GM23338 (cell line): ENCODE measurements around the gene ZNF536. TPM values are rescaled to one million over a fixed set of nuclear protein-coding genes. Genes with fewer than 3 reads are reported as not detected.

Experiments used
- ATAC-seq: fragments of 200-7000 bp; cut with Tn5 transposase; 3 replicates; pipeline ENCODE4 v1.9.1; 2020
- DNase-seq: peaks from one replicate; pipeline ENCODE4 v3.0.0-alpha.2; 2015; ENCODE audit warnings: low spot score
- H2AFZ ChIP-seq: fragments of 200-600 bp; sonication (generic); 2 replicates; pipeline ENCODE4 v1.8.0; 2016; ENCODE audit warnings: antibody characterized with exemption, mild to moderate bottlenecking, moderate library complexity
- H3F3A ChIP-seq: fragments of 200-600 bp; sonication (generic); replicated peaks from 2 replicates; pipeline ENCODE4 v1.8.0; 2017; ENCODE audit warnings: antibody characterized with exemption, mixed run types, low read depth
- H3K27ac ChIP-seq: fragments of 200-600 bp; sonication (generic); 2 replicates; pipeline ENCODE4 v1.6.1; 2016; ENCODE audit warnings: low read depth
- H3K27me3 ChIP-seq: fragments of 200-600 bp; sonication (generic); 2 replicates; pipeline ENCODE4 v1.8.0; 2016; ENCODE audit warnings: mild to moderate bottlenecking, mixed run types, moderate library complexity; ENCODE audit not compliant: insufficient read depth
- H3K36me3 ChIP-seq: fragments of 200-600 bp; sonication (generic); 2 replicates; pipeline ENCODE4 v1.8.0; 2016; ENCODE audit warnings: mild to moderate bottlenecking; ENCODE audit not compliant: insufficient read depth
- H3K4me1 ChIP-seq: fragments of 200-600 bp; sonication (generic); 2 replicates; pipeline ENCODE4 v1.8.0; 2016; ENCODE audit warnings: mild to moderate bottlenecking, moderate library complexity; ENCODE audit not compliant: insufficient read depth
- H3K4me2 ChIP-seq: fragments of 200-600 bp; sonication (generic); 2 replicates; pipeline ENCODE4 v1.7.1; 2017; ENCODE audit warnings: mixed run types
- H3K4me3 ChIP-seq: fragments of 200-600 bp; sonication (generic); 2 replicates; pipeline ENCODE4 v1.6.1; 2016; ENCODE audit warnings: mixed run types
- H3K79me2 ChIP-seq: fragments of 200-600 bp; sonication (generic); replicated peaks from 2 replicates; pipeline ENCODE4 v1.8.0; 2017; ENCODE audit warnings: mild to moderate bottlenecking; ENCODE audit not compliant: insufficient read depth
- H3K9me2 ChIP-seq: fragments of 200-600 bp; sonication (generic); 2 replicates; pipeline ENCODE4 v1.8.0; 2017; ENCODE audit not compliant: insufficient read depth
- H4K20me1 ChIP-seq: fragments of 200-600 bp; sonication (generic); replicated peaks from 2 replicates; pipeline ENCODE4 v1.8.0; 2017; ENCODE audit warnings: mild to moderate bottlenecking; ENCODE audit not compliant: insufficient read depth
- H3K27ac Mint-ChIP-seq: 2 replicates; pipeline ENCODE4 v1.8.0; 2020; ENCODE audit warnings: inconsistent platforms, mild to moderate bottlenecking, moderate library complexity, mixed read lengths
- H3K27me3 Mint-ChIP-seq: 3 replicates; pipeline ENCODE4 v1.8.0; 2022; ENCODE audit warnings: low read depth, mild to moderate bottlenecking, moderate library complexity, mixed read lengths, inconsistent platforms; ENCODE audit not compliant: insufficient read depth, poor library complexity
- H3K36me3 Mint-ChIP-seq: 3 replicates; pipeline ENCODE4 v1.8.0; 2021; ENCODE audit warnings: low read depth, mild to moderate bottlenecking, inconsistent platforms, moderate library complexity, mixed read lengths
- H3K4me1 Mint-ChIP-seq: 3 replicates; pipeline ENCODE4 v1.8.0; 2020; ENCODE audit warnings: mild to moderate bottlenecking, inconsistent platforms, mixed read lengths
- H3K4me3 Mint-ChIP-seq: 3 replicates; pipeline ENCODE4 v1.8.0; 2021; ENCODE audit warnings: moderate library complexity, mild to moderate bottlenecking, inconsistent platforms, mixed read lengths
- H3K9me3 Mint-ChIP-seq: 3 replicates; pipeline ENCODE4 v1.8.0; 2020; ENCODE audit warnings: moderate library complexity, mild to moderate bottlenecking, inconsistent platforms, mixed read lengths
- CREB1 ChIP-seq: fragments of 250-450 bp; sonication (Bioruptor Pico); IDR thresholded peaks from 2 replicates; pipeline ENCODE4 v1.5.0; 2020; ENCODE audit warnings: low read depth, mild to moderate bottlenecking, moderate library complexity
- EZH2 ChIP-seq: fragments of 200-600 bp; sonication (generic); IDR thresholded peaks from one replicate; pipeline ENCODE4 v1.8.0; 2017; ENCODE audit warnings: antibody characterized with exemption, mild to moderate bottlenecking, low read depth; ENCODE audit not compliant: unreplicated experiment
- EZH2phosphoT487 ChIP-seq: fragments of 200-600 bp; sonication (generic); IDR thresholded peaks from one replicate; pipeline ENCODE4 v1.8.1; 2018; ENCODE audit warnings: antibody characterized with exemption; ENCODE audit not compliant: unreplicated experiment
- JUNB ChIP-seq: IDR thresholded peaks from one replicate; pipeline ENCODE4 v1.6.1; 2016; ENCODE audit warnings: antibody characterized with exemption; ENCODE audit not compliant: unreplicated experiment
- NANOG ChIP-seq: IDR thresholded peaks from 2 replicates; pipeline ENCODE4 v1.6.1; 2016; ENCODE audit warnings: antibody characterized with exemption, borderline replicate concordance
- POLR2AphosphoS5 ChIP-seq: IDR thresholded peaks from 2 replicates; pipeline ENCODE4 v1.6.1; 2016; ENCODE audit warnings: antibody characterized with exemption, low read depth
- STAT1 ChIP-seq: IDR thresholded peaks from one replicate; pipeline ENCODE4 v1.6.1; 2016; ENCODE audit warnings: antibody characterized with exemption; ENCODE audit not compliant: unreplicated experiment
- polyA plus RNA-seq: library from polyadenylated mRNA; unstranded; fragments of >200 nt; fragmentation: Nextera tagmentation; extraction: Ambion mirVana; gene quantifications from 2 replicates; pipeline ENCODE4 v1.2.1, GENCODE V29; 2016
- total RNA-seq: library from RNA; depleted of rRNA; stranded (reverse); fragments of >200 nt; shearing (Covaris generic); gene quantifications from 2 replicates; pipeline ENCODE4 v1.2.3, GENCODE V29; 2014
- TF ChIP-seq, protein P1 (sequence below): IDR thresholded peaks from 2 replicates; pipeline ENCODE4 v1.6.1; 2016; ENCODE audit warnings: antibody characterized with exemption
- TF ChIP-seq, protein P2 (sequence below): fragments of 250-450 bp; sonication (Bioruptor Pico); IDR thresholded peaks from 2 replicates; pipeline ENCODE4 v1.5.0; 2020; ENCODE audit warnings: mild to moderate bottlenecking, moderate library complexity
- TF ChIP-seq, protein P3 (sequence below): IDR thresholded peaks from one replicate; pipeline ENCODE4 v1.6.1; 2018; ENCODE audit warnings: antibody characterized with exemption; ENCODE audit not compliant: unreplicated experiment

The ZNF536 gene
- total and polyA plus RNA-seq, 2 experiments from 2014 or later = 0.07 TPM; not detected in 1

DNA sequence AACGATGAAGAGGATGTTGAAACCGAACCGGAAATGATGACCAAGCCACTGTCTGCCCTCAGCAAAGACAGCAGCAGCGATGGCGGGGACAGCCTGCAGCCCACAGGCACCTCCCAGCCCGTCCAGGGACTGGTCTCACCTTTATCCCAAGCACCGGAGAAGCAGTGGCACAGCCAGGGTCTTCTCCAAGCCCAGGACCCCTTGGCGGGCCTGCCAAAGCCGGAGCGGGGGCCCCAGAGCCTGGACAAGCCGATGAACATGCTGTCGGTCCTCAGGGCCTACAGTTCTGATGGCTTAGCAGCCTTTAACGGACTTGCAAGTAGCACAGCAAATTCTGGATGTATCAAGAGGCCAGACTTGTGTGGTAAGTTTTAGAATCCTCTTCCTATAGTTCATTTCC lies 177.0 kb downstream of the ZNF536 start:
- TF ChIP-seq CREB1 (CRISPR knock-in tag) (no peak), EZH2phosphoT487 (no peak), NANOG (no peak), EZH2 (no peak)
- TF ChIP-seq, protein P1, sequence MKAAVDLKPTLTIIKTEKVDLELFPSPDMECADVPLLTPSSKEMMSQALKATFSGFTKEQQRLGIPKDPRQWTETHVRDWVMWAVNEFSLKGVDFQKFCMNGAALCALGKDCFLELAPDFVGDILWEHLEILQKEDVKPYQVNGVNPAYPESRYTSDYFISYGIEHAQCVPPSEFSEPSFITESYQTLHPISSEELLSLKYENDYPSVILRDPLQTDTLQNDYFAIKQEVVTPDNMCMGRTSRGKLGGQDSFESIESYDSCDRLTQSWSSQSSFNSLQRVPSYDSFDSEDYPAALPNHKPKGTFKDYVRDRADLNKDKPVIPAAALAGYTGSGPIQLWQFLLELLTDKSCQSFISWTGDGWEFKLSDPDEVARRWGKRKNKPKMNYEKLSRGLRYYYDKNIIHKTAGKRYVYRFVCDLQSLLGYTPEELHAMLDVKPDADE = no peak
- H3K9me2 ChIP-seq = peaks cover 9% of the 10 kb centered on the region; the same call in 1 of the 2 replicates
- no peaks in the 10 kb centered on the region for H4K20me1 ChIP-seq
- H3K27ac Mint-ChIP-seq = no peak overlapping the region
- no peak overlapping the region for H3K4me3 Mint-ChIP-seq
- H3K27ac ChIP-seq = no peak overlapping the region
- no peak overlapping the region for H3K4me3 ChIP-seq
- H3K27me3 Mint-ChIP-seq = peaks cover 7% of the 10 kb centered on the region
- H3K79me2 ChIP-seq = no peaks in the 10 kb centered on the region
- peaks cover 5% of the 10 kb centered on the region; the same call in 2 of the 3 replicates for H3K9me3 Mint-ChIP-seq
- no peak overlapping the region for H2AFZ ChIP-seq
- DNase-seq (no peak), ATAC-seq (no peak)
- no peak overlapping the region for H3K4me2 ChIP-seq
- H3K4me1 ChIP-seq = peaks cover 4% of the 10 kb centered on the region; the same call in 1 of the 2 replicates
- no peaks in the 10 kb centered on the region for H3F3A ChIP-seq
- no peaks in the 10 kb centered on the region for H3K36me3 Mint-ChIP-seq
- no peaks in the 10 kb centered on the region for H3K36me3 ChIP-seq
- H3K4me1 Mint-ChIP-seq = peaks cover 28% of the 10 kb centered on the region
- no peaks in the 10 kb centered on the region for H3K27me3 ChIP-seq

DNA sequence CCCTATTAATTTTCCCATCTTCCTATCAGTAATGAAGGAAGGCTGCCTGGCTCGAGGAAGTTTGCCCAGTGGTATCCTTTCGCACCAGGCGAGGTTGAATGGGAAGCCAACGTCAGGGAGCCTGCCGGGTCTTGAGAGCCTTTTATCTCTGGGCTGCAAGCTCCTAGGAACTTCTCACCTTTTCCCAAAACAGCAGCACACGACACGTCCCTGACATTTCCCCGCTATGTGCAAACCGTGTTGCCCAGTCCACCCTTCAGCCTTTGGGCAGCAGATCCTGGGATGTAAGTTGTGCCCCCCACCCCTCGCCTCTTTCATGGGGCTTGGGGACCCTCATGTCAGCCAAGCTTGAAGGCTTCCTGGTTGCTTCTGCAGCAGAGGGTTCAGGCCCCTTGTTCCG lies 179.1 kb downstream of the ZNF536 start:
- H3K27me3 Mint-ChIP-seq = peaks cover 6% of the 10 kb centered on the region
- Histone ChIP-seq H3K27ac (no peak overlapping the region), H2AFZ (no peak overlapping the region), H3K4me1 (peaks cover 9% of the 10 kb centered on the region), H4K20me1 (no peaks in the 10 kb centered on the region), H3K9me2 (peaks cover 9% of the 10 kb centered on the region; the same call in 1 of the 2 replicates), H3K79me2 (no peaks in the 10 kb centered on the region), H3K36me3 (no peaks in the 10 kb centered on the region), H3K27me3 (no peaks in the 10 kb centered on the region), H3F3A (0 out of 2 replicates have a peak, but pooled peaks cover under 1% of the 10 kb centered on the region), H3K4me3 (no peak overlapping the region), H3K4me2 (no peak overlapping the region; the same call in 1 of the 2 replicates)
- ATAC-seq (peak; percentile 45; the same call in 2 of the 3 replicates), DNase-seq (no peak)
- peaks cover 28% of the 10 kb centered on the region for H3K4me1 Mint-ChIP-seq
- H3K4me3 Mint-ChIP-seq = no peak overlapping the region
- H3K9me3 Mint-ChIP-seq = peaks cover 5% of the 10 kb centered on the region; the same call in 2 of the 3 replicates
- no peaks in the 10 kb centered on the region for H3K36me3 Mint-ChIP-seq
- H3K27ac Mint-ChIP-seq = no peak overlapping the region
- TF ChIP-seq STAT1 (no peak), EZH2 (no peak), JUNB (no peak), POLR2AphosphoS5 (no peak), CREB1 (CRISPR knock-in tag) (no peak), NANOG (no peak)
- TF ChIP-seq, protein P2, sequence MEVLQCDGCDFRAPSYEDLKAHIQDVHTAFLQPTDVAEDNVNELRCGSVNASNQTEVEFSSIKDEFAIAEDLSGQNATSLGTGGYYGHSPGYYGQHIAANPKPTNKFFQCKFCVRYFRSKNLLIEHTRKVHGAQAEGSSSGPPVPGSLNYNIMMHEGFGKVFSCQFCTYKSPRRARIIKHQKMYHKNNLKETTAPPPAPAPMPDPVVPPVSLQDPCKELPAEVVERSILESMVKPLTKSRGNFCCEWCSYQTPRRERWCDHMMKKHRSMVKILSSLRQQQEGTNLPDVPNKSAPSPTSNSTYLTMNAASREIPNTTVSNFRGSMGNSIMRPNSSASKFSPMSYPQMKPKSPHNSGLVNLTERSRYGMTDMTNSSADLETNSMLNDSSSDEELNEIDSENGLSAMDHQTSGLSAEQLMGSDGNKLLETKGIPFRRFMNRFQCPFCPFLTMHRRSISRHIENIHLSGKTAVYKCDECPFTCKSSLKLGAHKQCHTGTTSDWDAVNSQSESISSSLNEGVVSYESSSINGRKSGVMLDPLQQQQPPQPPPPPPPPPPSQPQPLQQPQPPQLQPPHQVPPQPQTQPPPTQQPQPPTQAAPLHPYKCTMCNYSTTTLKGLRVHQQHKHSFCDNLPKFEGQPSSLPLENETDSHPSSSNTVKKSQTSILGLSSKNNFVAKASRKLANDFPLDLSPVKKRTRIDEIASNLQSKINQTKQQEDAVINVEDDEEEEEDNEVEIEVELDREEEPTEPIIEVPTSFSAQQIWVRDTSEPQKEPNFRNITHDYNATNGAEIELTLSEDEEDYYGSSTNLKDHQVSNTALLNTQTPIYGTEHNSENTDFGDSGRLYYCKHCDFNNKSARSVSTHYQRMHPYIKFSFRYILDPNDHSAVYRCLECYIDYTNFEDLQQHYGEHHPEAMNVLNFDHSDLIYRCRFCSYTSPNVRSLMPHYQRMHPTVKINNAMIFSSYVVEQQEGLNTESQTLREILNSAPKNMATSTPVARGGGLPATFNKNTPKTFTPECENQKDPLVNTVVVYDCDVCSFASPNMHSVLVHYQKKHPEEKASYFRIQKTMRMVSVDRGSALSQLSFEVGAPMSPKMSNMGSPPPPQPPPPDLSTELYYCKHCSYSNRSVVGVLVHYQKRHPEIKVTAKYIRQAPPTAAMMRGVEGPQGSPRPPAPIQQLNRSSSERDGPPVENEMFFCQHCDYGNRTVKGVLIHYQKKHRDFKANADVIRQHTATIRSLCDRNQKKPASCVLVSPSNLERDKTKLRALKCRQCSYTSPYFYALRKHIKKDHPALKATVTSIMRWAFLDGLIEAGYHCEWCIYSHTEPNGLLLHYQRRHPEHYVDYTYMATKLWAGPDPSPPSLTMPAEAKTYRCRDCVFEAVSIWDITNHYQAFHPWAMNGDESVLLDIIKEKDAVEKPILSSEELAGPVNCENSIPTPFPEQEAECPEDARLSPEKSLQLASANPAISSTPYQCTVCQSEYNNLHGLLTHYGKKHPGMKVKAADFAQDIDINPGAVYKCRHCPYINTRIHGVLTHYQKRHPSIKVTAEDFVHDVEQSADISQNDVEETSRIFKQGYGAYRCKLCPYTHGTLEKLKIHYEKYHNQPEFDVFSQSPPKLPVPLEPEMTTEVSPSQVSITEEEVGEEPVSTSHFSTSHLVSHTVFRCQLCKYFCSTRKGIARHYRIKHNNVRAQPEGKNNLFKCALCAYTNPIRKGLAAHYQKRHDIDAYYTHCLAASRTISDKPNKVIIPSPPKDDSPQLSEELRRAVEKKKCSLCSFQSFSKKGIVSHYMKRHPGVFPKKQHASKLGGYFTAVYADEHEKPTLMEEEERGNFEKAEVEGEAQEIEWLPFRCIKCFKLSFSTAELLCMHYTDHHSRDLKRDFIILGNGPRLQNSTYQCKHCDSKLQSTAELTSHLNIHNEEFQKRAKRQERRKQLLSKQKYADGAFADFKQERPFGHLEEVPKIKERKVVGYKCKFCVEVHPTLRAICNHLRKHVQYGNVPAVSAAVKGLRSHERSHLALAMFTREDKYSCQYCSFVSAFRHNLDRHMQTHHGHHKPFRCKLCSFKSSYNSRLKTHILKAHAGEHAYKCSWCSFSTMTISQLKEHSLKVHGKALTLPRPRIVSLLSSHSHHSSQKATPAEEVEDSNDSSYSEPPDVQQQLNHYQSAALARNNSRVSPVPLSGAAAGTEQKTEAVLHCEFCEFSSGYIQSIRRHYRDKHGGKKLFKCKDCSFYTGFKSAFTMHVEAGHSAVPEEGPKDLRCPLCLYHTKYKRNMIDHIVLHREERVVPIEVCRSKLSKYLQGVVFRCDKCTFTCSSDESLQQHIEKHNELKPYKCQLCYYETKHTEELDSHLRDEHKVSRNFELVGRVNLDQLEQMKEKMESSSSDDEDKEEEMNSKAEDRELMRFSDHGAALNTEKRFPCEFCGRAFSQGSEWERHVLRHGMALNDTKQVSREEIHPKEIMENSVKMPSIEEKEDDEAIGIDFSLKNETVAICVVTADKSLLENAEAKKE (CRISPR knock-in tag) = no peak
- TF ChIP-seq, protein P3, sequence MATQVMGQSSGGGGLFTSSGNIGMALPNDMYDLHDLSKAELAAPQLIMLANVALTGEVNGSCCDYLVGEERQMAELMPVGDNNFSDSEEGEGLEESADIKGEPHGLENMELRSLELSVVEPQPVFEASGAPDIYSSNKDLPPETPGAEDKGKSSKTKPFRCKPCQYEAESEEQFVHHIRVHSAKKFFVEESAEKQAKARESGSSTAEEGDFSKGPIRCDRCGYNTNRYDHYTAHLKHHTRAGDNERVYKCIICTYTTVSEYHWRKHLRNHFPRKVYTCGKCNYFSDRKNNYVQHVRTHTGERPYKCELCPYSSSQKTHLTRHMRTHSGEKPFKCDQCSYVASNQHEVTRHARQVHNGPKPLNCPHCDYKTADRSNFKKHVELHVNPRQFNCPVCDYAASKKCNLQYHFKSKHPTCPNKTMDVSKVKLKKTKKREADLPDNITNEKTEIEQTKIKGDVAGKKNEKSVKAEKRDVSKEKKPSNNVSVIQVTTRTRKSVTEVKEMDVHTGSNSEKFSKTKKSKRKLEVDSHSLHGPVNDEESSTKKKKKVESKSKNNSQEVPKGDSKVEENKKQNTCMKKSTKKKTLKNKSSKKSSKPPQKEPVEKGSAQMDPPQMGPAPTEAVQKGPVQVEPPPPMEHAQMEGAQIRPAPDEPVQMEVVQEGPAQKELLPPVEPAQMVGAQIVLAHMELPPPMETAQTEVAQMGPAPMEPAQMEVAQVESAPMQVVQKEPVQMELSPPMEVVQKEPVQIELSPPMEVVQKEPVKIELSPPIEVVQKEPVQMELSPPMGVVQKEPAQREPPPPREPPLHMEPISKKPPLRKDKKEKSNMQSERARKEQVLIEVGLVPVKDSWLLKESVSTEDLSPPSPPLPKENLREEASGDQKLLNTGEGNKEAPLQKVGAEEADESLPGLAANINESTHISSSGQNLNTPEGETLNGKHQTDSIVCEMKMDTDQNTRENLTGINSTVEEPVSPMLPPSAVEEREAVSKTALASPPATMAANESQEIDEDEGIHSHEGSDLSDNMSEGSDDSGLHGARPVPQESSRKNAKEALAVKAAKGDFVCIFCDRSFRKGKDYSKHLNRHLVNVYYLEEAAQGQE = no peak
